Liver (tissue), 3 donors: ENCODE measurements around the gene ZNF827.

Experiments used
- ATF3 ChIP-seq: IDR thresholded peaks from 2 replicates; pipeline ENCODE4 v1.6.1; 2016; ENCODE audit warnings: antibody characterized with exemption
- CTCF ChIP-seq: fragments of 150-350 bp; IDR thresholded peaks from 2 replicates; pipeline ENCODE4 v1.5.1; 2017; ENCODE audit warnings: improper control_type of control experiment, low read depth, low read length; ENCODE audit not compliant: missing input control
- FOXA1 ChIP-seq: IDR thresholded peaks from 2 replicates; pipeline ENCODE4 v1.6.1; 2016; ENCODE audit warnings: antibody characterized with exemption
- GABPA ChIP-seq, 2 donors: IDR thresholded peaks in 1 of 2; conservative IDR thresholded peaks in 1 of 2; 2 replicates each; pipeline ENCODE4 v1.6.1; 2016; ENCODE audit warnings: antibody characterized with exemption in 2 of 2, mild to moderate bottlenecking in 1 of 2, moderate library complexity in 1 of 2
- MAX ChIP-seq: IDR thresholded peaks from 2 replicates; pipeline ENCODE4 v1.6.1; 2016; ENCODE audit warnings: antibody characterized with exemption
- NR2F2 ChIP-seq: IDR thresholded peaks from 2 replicates; pipeline ENCODE4 v1.6.1; 2016; ENCODE audit warnings: antibody characterized with exemption
- RAD21 ChIP-seq, 2 donors: IDR thresholded peaks; 2 replicates each; pipeline ENCODE4 v1.6.1; 2016; ENCODE audit warnings: antibody characterized with exemption in 2 of 2, mild to moderate bottlenecking in 2 of 2
- RXRA ChIP-seq, 2 donors: IDR thresholded peaks; 2 replicates each; pipeline ENCODE4 v1.6.1; 2017 to 2018; ENCODE audit warnings: antibody characterized with exemption in 2 of 2, mild to moderate bottlenecking in 1 of 2
- YY1 ChIP-seq: IDR thresholded peaks from 2 replicates; pipeline ENCODE4 v1.6.1; 2016; ENCODE audit warnings: antibody characterized with exemption, mild to moderate bottlenecking
- ZBTB33 ChIP-seq: IDR thresholded peaks from 2 replicates; pipeline ENCODE4 v1.6.1; 2016; ENCODE audit warnings: antibody characterized with exemption
- donor health status: healthy.
- donor health status: healthy.

GRCh38 chr4:145878501-145879435 is 59.9 kb downstream of the ZNF827 start:
- TF ChIP-seq CTCF (no peak), ZBTB33 (no peak), NR2F2 (no peak), MAX (no peak), RAD21 (IDR thresholded peaks at IDR 0.05) (peak; percentile 16 to 19), FOXA1 (peak; percentile 35), ATF3 (no peak), GABPA (IDR thresholded peaks at IDR 0.05 in 1 of 2, conservative IDR thresholded peaks at IDR 0.05 in 1 of 2) (no peak), RXRA (IDR thresholded peaks at IDR 0.05) (peak in 1 of 2 donors; percentile 32), YY1 (peak; percentile 24)
